ENCODE measurements around the gene THSD4. TPM values are rescaled to one million over a fixed set of nuclear protein-coding genes. Genes with fewer than 3 reads are reported as not detected.

The THSD4 gene
- total and polyA plus RNA-seq, 9 of the 15 experiments (the other 6 are each of a cell fraction or from before 2014, with no cell fraction given), result 0.04 TPM; not detected in 5

DNA sequence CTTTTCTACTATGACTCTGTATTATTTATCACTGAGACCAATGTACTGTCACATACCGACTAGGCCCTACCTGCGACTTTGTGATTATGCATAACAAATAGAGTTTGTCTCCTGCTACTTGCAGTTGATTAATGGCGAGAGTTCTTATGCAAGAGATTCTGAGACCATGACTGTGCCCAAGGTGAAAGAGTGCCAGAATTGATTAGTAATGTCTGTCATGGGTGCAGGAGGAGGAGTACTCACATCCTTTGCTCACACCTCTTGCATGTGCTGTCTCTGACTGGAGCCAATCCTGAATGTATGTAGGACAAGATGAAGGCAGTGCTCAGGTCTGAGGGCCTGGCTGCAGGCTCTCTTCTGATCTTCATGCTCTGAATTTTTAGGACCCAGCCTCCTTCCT is 260.7 kb downstream of the THSD4 start (continued):
- TF ChIP-seq, protein P1, sequence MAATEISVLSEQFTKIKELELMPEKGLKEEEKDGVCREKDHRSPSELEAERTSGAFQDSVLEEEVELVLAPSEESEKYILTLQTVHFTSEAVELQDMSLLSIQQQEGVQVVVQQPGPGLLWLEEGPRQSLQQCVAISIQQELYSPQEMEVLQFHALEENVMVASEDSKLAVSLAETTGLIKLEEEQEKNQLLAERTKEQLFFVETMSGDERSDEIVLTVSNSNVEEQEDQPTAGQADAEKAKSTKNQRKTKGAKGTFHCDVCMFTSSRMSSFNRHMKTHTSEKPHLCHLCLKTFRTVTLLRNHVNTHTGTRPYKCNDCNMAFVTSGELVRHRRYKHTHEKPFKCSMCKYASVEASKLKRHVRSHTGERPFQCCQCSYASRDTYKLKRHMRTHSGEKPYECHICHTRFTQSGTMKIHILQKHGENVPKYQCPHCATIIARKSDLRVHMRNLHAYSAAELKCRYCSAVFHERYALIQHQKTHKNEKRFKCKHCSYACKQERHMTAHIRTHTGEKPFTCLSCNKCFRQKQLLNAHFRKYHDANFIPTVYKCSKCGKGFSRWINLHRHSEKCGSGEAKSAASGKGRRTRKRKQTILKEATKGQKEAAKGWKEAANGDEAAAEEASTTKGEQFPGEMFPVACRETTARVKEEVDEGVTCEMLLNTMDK (IDR thresholded peaks at IDR 0.05; ENCODE audit: borderline replicate concordance, insufficient read depth, low read depth, low read length, poor library complexity, severe bottlenecking), result no peak
- TF ChIP-seq CREB1 (IDR thresholded peaks at IDR 0.05) (no peak), CREB1 (CRISPR knock-in tag; IDR thresholded peaks at IDR 0.05) (no peak), CC2D1A (IDR thresholded peaks at IDR 0.05) (no peak), ARHGAP35 (IDR thresholded peaks at IDR 0.05; ENCODE audit: partially characterized antibody) (no peak), ZNF23 (CRISPR knock-in tag; IDR thresholded peaks at IDR 0.05) (0 out of 2 replicates have a peak, but pooled peaks have one; percentile 50), MTA1 (IDR thresholded peaks at IDR 0.05; ENCODE audit: borderline replicate concordance) (no peak)

DNA sequence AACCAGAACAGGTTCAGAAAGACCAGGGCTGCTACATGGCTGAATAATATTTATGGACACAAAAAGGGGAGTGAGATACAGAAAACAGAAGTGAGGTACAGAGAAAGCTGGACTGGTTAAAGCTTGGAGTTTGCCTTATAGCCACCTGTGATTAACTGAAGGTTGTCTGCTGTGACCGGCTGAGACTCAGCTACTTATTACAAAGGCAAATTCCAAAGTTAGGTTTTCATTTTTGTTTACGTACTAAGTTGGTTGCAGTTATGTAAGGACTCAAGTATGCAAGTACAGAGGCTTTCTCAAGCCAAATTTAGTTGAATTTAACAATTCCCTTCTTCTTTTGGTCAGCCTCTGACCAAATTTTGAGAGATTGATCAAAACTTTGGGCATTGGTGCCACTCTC is 264.6 kb downstream of the THSD4 start:
- Histone ChIP-seq H3K4me2 (ENCODE audit: insufficient read depth, low read length) (no peak overlapping the region), H2AFZ (ENCODE audit: low read depth, low read length) (no peak overlapping the region), H3K36me3 (ENCODE audit: control insufficient read depth, insufficient read depth, low read length) (no peaks in the 10 kb centered on the region), H3K9ac (ENCODE audit: insufficient read depth in 1 of 2, low read depth in 2 of 2, low read length in 2 of 2) (no peak overlapping the region), H3K27ac (ENCODE audit: extremely low read depth, low read depth, low read length) (no peak overlapping the region), H3K4me1 (replicated peaks in 1 of 2; ENCODE audit: control insufficient read depth in 2 of 2, insufficient read depth in 2 of 2, low read length in 2 of 2) (no peaks in the 10 kb centered on the region), H3K79me2 (ENCODE audit: control insufficient read depth, insufficient read depth, low read length) (no peaks in the 10 kb centered on the region), H3K4me3 (no peak overlapping the region), H3K9me1 (ENCODE audit: control insufficient read depth, insufficient read depth, low read length) (no peaks in the 10 kb centered on the region), H4K20me1 (replicated peaks; ENCODE audit: control insufficient read depth, insufficient read depth, low read length) (no peaks in the 10 kb centered on the region), H3K27me3 (ENCODE audit: control insufficient read depth in 2 of 2, insufficient read depth in 2 of 2, low read length in 2 of 2) (no peaks in the 10 kb centered on the region; a peak in 2 of 5 replicates), H3K9me3 (replicated peaks; ENCODE audit: control insufficient read depth, insufficient read depth, low read depth, low read length) (no peaks in the 10 kb centered on the region)
- FAIRE-seq (no peak), DNase-seq (ENCODE audit: extremely low read depth in 1 of 4, low spot score in 3 of 4) (no peak), ATAC-seq (no peak)
- POLR2A ChIA-PET, result no interaction called here
- WGBS (ENCODE audit: insufficient coverage, low coverage, missing lambda C conversion rate), result 3% methylated on average over 2 of the region's 2 CpGs
- intact Hi-C loops (cut with micrococcal nuclease) (loop anchor here (10.0 kb wide), 1 partner anchor 425 kb away; no protein-coding TSS in a partner anchor), in situ Hi-C loops (cut with MboI) (no loop called here)
- no TSS peak for BruUV-seq (replicated peaks)
- CTCF ChIA-PET (ENCODE audit: low intra/inter-chr PET ratio), result no interaction called here
- no peak for TF ChIP-seq EP400 (IDR thresholded peaks at IDR 0.05)
- TF ChIP-seq PML (IDR thresholded peaks at IDR 0.05; ENCODE audit: low read length), result no peak
- no peak for TF ChIP-seq ZNF445 (CRISPR knock-in tag; IDR thresholded peaks at IDR 0.05; ENCODE audit: low read depth)
- TF ChIP-seq, protein P2, sequence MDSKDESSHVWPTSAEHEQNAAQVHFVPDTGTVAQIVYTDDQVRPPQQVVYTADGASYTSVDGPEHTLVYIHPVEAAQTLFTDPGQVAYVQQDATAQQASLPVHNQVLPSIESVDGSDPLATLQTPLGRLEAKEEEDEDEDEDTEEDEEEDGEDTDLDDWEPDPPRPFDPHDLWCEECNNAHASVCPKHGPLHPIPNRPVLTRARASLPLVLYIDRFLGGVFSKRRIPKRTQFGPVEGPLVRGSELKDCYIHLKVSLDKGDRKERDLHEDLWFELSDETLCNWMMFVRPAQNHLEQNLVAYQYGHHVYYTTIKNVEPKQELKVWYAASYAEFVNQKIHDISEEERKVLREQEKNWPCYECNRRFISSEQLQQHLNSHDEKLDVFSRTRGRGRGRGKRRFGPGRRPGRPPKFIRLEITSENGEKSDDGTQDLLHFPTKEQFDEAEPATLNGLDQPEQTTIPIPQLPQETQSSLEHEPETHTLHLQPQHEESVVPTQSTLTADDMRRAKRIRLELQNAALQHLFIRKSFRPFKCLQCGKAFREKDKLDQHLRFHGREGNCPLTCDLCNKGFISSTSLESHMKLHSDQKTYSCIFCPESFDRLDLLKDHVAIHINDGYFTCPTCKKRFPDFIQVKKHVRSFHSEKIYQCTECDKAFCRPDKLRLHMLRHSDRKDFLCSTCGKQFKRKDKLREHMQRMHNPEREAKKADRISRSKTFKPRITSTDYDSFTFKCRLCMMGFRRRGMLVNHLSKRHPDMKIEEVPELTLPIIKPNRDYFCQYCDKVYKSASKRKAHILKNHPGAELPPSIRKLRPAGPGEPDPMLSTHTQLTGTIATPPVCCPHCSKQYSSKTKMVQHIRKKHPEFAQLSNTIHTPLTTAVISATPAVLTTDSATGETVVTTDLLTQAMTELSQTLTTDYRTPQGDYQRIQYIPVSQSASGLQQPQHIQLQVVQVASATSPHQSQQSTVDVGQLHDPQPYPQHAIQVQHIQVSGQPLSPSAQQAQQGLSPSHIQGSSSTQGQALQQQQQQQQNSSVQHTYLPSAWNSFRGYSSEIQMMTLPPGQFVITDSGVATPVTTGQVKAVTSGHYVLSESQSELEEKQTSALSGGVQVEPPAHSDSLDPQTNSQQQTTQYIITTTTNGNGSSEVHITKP (IDR thresholded peaks at IDR 0.05; ENCODE audit: partially characterized antibody), result no peak
- TF ChIP-seq SIRT6 (IDR thresholded peaks at IDR 0.05; ENCODE audit: low read depth, low read length), result no peak
- TF ChIP-seq TAF7 (tag; IDR thresholded peaks at IDR 0.05), result no peak
- no peak for TF ChIP-seq SETDB1 (IDR thresholded peaks at IDR 0.05; ENCODE audit: low read length)
- TF ChIP-seq PRMT5 (CRISPR knock-in tag; IDR thresholded peaks at IDR 0.05), result no peak
- no peak for TF ChIP-seq TEAD2 (tag; IDR thresholded peaks at IDR 0.05)
- no peak for TF ChIP-seq SNIP1 (IDR thresholded peaks at IDR 0.05; ENCODE audit: low read depth)
- TF ChIP-seq POLR2A (conservative IDR thresholded peaks at IDR 0.05), result no peak
